ENCODE data around the gene LRGUK. TPM values are rescaled to one million over a fixed set of nuclear protein-coding genes. Genes with fewer than 3 reads are reported as not detected.

LRGUK gene
- total RNA-seq, 1 experiment from 2014 or later: 0.49 TPM

DNA sequence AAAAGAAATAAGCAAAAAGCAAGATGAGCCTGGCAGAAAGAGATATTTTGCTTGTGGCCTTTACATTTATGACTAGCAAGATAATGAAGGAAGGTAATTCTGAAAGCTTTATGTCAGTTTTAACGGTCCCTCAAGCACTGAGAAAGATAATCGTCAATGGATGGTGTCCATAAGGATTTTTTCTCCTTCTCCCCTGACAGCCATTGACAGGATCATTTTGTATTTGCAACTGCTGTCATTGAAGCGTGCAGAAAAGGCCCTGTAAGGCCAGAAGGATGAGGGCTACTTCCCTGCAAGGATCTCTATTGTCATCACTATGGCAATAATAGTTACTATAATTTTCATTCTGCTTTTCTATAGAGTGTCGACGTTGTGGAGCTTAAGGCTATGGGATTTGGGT lies 994 bp upstream of the LRGUK start:
- H3K4me3 ChIP-seq (replicated peaks in 1 of 2; ENCODE audit: low read depth in 1 of 2, low read length in 2 of 2): no peak overlapping the region
- no peaks in the 10 kb centered on the region for H3K27me3 ChIP-seq (ENCODE audit: insufficient read depth, low read length)
- H3K9ac ChIP-seq (ENCODE audit: low read length): no peak overlapping the region
- no peak overlapping the region for H3K27ac ChIP-seq (ENCODE audit: low read depth, low read length)
- DNase-seq (ENCODE audit: low read depth, low spot score) (no peak), ATAC-seq (no peak)
- ChIA-PET CTCF (no interaction called here), POLR2A (no interaction called here), RAD21 (ENCODE audit: low non-redundant PET in 1 of 2, low total read pairs in 2 of 2, uncharacterized antibody in 2 of 2, unreplicated experiment in 2 of 2) (no interaction called here)
- H3K36me3 ChIP-seq (ENCODE audit: control insufficient read depth in 1 of 2, insufficient read depth in 2 of 2, low read length in 2 of 2): no peaks in the 10 kb centered on the region
- BruUV-seq (replicated peaks): no TSS peak
- H2AFZ ChIP-seq (ENCODE audit: low read depth, low read length, poor library complexity, severe bottlenecking): no peak overlapping the region
- no peak for TF ChIP-seq ATF3 (IDR thresholded peaks at IDR 0.05)
- TF ChIP-seq ZFX (IDR thresholded peaks at IDR 0.05): no peak
- TF ChIP-seq EGR1 (IDR thresholded peaks at IDR 0.05; ENCODE audit: low read depth): no peak
- no peak for TF ChIP-seq SRF (IDR thresholded peaks at IDR 0.05; ENCODE audit: low read depth)
- TF ChIP-seq CEBPB (IDR thresholded peaks at IDR 0.05; ENCODE audit: low read depth): no peak
- no peak for TF ChIP-seq CTCF (IDR thresholded peaks at IDR 0.05 in 2 of 3, conservative IDR thresholded peaks at IDR 0.05 in 1 of 3; ENCODE audit: borderline replicate concordance in 1 of 3, insufficient read depth in 1 of 3, low read depth in 2 of 3, low read length in 2 of 3)
- no peak for TF ChIP-seq TCF7L2 (IDR thresholded peaks at IDR 0.05; ENCODE audit: borderline replicate concordance, extremely low read depth, insufficient read depth, insufficient read length)
- TF ChIP-seq CBX3 (IDR thresholded peaks at IDR 0.05; ENCODE audit: low read depth): no peak
- TF ChIP-seq POLR2AphosphoS5 (IDR thresholded peaks at IDR 0.05; ENCODE audit: low read depth, low read length): no peak
- TF ChIP-seq SIN3A (IDR thresholded peaks at IDR 0.05; ENCODE audit: low read depth): no peak
- TF ChIP-seq RAD21 (IDR thresholded peaks at IDR 0.05; ENCODE audit: low read depth): no peak
- no peak for TF ChIP-seq YY1 (IDR thresholded peaks at IDR 0.05; ENCODE audit: extremely low read depth, insufficient replicate concordance, low read depth, low read length)
- no peak for TF ChIP-seq ZBTB33 (IDR thresholded peaks at IDR 0.05; ENCODE audit: extremely low read depth, insufficient replicate concordance, low read length)
- TF ChIP-seq ELF1 (IDR thresholded peaks at IDR 0.05; ENCODE audit: borderline replicate concordance, low read depth): no peak
- TF ChIP-seq, protein P1, sequence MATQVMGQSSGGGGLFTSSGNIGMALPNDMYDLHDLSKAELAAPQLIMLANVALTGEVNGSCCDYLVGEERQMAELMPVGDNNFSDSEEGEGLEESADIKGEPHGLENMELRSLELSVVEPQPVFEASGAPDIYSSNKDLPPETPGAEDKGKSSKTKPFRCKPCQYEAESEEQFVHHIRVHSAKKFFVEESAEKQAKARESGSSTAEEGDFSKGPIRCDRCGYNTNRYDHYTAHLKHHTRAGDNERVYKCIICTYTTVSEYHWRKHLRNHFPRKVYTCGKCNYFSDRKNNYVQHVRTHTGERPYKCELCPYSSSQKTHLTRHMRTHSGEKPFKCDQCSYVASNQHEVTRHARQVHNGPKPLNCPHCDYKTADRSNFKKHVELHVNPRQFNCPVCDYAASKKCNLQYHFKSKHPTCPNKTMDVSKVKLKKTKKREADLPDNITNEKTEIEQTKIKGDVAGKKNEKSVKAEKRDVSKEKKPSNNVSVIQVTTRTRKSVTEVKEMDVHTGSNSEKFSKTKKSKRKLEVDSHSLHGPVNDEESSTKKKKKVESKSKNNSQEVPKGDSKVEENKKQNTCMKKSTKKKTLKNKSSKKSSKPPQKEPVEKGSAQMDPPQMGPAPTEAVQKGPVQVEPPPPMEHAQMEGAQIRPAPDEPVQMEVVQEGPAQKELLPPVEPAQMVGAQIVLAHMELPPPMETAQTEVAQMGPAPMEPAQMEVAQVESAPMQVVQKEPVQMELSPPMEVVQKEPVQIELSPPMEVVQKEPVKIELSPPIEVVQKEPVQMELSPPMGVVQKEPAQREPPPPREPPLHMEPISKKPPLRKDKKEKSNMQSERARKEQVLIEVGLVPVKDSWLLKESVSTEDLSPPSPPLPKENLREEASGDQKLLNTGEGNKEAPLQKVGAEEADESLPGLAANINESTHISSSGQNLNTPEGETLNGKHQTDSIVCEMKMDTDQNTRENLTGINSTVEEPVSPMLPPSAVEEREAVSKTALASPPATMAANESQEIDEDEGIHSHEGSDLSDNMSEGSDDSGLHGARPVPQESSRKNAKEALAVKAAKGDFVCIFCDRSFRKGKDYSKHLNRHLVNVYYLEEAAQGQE (IDR thresholded peaks at IDR 0.05; ENCODE audit: low read depth): no peak
- TF ChIP-seq, protein P2, sequence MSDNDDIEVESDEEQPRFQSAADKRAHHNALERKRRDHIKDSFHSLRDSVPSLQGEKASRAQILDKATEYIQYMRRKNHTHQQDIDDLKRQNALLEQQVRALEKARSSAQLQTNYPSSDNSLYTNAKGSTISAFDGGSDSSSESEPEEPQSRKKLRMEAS (IDR thresholded peaks at IDR 0.05): no peak
- H4K20me1 ChIP-seq (ENCODE audit: insufficient read depth): no peaks in the 10 kb centered on the region
- H3K4me2 ChIP-seq (ENCODE audit: low read length): no peak overlapping the region
- no peaks in the 10 kb centered on the region for H3K4me1 ChIP-seq (ENCODE audit: control insufficient read depth in 1 of 2, insufficient read depth in 2 of 2, low read length in 2 of 2)
- intact Hi-C loops (cut with micrococcal nuclease): no loop called here
- H3K9me2 ChIP-seq (ENCODE audit: insufficient read depth): no peaks in the 10 kb centered on the region
- H3K9me3 ChIP-seq (ENCODE audit: control insufficient read depth in 1 of 2, insufficient read depth in 1 of 2, low read depth in 1 of 2, low read length in 2 of 2): no peaks in the 10 kb centered on the region
- no peaks in the 10 kb centered on the region for H3K79me2 ChIP-seq (ENCODE audit: insufficient read depth, low read length)

Data from HCT116 (cell line).